Kidney glomerular epithelial cell (primary cell): ENCODE measurements around the gene PKD2L2.
A peak's percentile ranks its signal among the peaks of the same experiment; 100 is the strongest.
"Not testable (repeated sequence)": the region's sequence is repeated elsewhere in the genome, so short reads cannot be mapped to it uniquely, and the experiment has no call there.

Experiments
- DNase-seq: peaks from one replicate; lab custom pipeline; 2025; lab: John Stamatoyannopoulos, UW

Gene PKD2L2

GRCh38 chr5:137888466-137888862, 793 bp upstream of the PKD2L2 start:
- no peak for DNase-seq

GRCh38 chr5:137890845-137891244, 1.6 kb downstream of the PKD2L2 start:
- no peak for DNase-seq

GRCh38 chr5:137891849-137892248, 2.6 kb downstream of the PKD2L2 start:
- DNase-seq, result no peak

- no peak for DNase-seq
Observed at GRCh38 chr5:137894586-137894985, 5.3 kb downstream of the PKD2L2 start.

GRCh38 chr5:137896560-137896959, 7.3 kb downstream of the PKD2L2 start:
- DNase-seq, result no peak

- no peak for DNase-seq
Observed at GRCh38 chr5:137899493-137899892, 10.2 kb downstream of the PKD2L2 start.

GRCh38 chr5:137901011-137901817, 12.0 kb downstream of the PKD2L2 start:
- no peak for DNase-seq

- no peak for DNase-seq
Observed at GRCh38 chr5:137902408-137903133, 13.3 kb downstream of the PKD2L2 start.

GRCh38 chr5:137914758-137915157, 25.5 kb downstream of the PKD2L2 start:
- no peak for DNase-seq

GRCh38 chr5:137916923-137917322, 27.7 kb downstream of the PKD2L2 start:
- DNase-seq, result no peak

GRCh38 chr5:137921931-137922330, 32.7 kb downstream of the PKD2L2 start:
- no peak for DNase-seq

GRCh38 chr5:137923856-137924255, 34.6 kb downstream of the PKD2L2 start:
- no peak for DNase-seq

GRCh38 chr5:137932800-137933199, 43.5 kb downstream of the PKD2L2 start:
- no peak for DNase-seq

GRCh38 chr5:137933491-137933911, 44.2 kb downstream of the PKD2L2 start:
- DNase-seq, result no peak

- DNase-seq, result no peak
Observed at GRCh38 chr5:137935190-137935589, 45.9 kb downstream of the PKD2L2 start.

- no peak for DNase-seq
Observed at GRCh38 chr5:137935694-137936093, 46.4 kb downstream of the PKD2L2 start.

- no peak for DNase-seq
Observed at GRCh38 chr5:137937994-137938750, 48.9 kb downstream of the PKD2L2 start.

- DNase-seq, result no peak
Observed at GRCh38 chr5:137938751-137939143, 49.5 kb downstream of the PKD2L2 start.

- DNase-seq, result no peak
Observed at GRCh38 chr5:137939331-137939730, 50.1 kb downstream of the PKD2L2 start.

- not testable (repeated sequence) for DNase-seq
Observed at GRCh38 chr5:137944280-137944679, 55.0 kb downstream of the PKD2L2 start.

- no peak for DNase-seq
Observed at GRCh38 chr5:137945825-137946224, 56.6 kb downstream of the PKD2L2 start.

- peak; percentile 59 for DNase-seq
Observed at GRCh38 chr5:137954131-137954879, 65.0 kb downstream of the PKD2L2 start.
